GM18502 (cell line): ENCODE results near the gene PYGB.
"Not testable (repeated sequence)": the region's sequence is repeated elsewhere in the genome, so short reads cannot be mapped to it uniquely, and the experiment has no call there.

Experiments
- ATAC-seq: cut with Tn5 transposase; IDR thresholded peaks from one replicate; pipeline ENCODE4 v1.9.1; 2021; ENCODE audit warnings: mild to moderate bottlenecking; ENCODE audit not compliant: unreplicated experiment, poor library complexity

Gene PYGB

GRCh38 chr20:25259788-25260254, 11.9 kb downstream of the PYGB start:
- ATAC-seq: no peak

GRCh38 chr20:25260770-25261437, 13.0 kb downstream of the PYGB start:
- ATAC-seq: not testable (repeated sequence)

GRCh38 chr20:25269057-25269832, 21.4 kb downstream of the PYGB start:
- ATAC-seq: no peak

GRCh38 chr20:25269833-25270170, 21.9 kb downstream of the PYGB start:
- no peak for ATAC-seq

GRCh38 chr20:25270829-25271251, 23.0 kb downstream of the PYGB start:
- no peak for ATAC-seq

- ATAC-seq: no peak
Measured at GRCh38 chr20:25271486-25272222, 23.8 kb downstream of the PYGB start.

DNA sequence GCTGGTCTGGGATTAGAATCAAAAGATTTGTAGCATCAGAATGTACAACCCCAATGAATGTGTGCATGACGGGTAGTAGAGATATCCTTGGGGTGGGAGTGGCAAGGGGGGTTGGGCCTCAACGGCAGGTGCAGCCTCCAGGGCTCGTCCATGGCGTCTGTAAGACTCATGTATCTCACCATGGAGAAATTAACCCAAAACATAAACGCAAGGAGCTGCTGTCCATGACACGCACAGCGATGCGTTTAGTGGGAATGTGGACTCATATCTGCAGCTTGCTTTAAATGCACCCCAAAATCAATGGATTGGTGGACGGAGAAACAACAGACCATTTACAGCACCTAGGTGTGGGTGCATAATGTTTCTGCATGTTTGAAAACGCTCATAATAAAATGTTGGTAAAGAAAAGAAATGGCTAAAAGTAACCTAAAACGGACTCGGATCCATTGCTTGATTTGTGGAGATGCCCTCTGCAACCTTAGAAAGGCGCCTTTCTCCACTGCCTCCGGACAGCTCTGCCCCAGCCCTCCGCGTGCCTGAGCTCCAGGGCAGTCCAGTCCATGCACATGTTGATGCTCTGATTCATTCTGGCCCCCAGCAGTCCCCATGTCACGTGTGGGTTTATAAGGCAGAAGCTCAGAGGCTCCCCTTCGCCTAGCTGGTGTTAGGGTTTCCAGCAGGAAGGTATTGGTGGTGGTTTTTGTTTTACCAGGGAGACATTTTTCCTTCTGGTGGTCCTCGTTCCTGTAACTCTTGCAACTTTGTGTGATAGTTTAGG, 24.5 kb downstream of the PYGB start:
- ATAC-seq: no peak

DNA sequence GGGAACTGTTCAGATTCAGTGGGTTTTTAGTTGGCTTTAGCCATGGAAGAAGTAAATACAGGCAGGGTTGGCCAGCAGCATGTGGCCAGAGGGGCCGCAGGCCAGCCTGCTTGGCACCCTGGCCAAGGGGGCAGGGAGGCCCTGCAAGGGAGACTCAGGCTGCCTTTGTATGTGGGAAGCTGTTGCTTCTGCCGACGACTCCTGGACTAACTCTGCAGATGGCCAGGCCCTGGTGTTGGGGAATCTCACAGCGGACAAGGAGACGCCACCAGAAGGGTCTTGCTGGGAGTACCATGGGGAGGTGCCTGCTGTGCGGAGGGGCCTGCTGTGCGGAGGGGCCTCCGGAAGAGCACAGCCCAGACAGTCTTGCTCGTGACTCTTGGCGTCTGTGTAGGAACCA, 25.2 kb downstream of the PYGB start:
- no peak for ATAC-seq

GRCh38 chr20:25273541-25274358, 25.9 kb downstream of the PYGB start:
- ATAC-seq: no peak

- no peak for ATAC-seq
Measured at GRCh38 chr20:25274481-25274880, 26.6 kb downstream of the PYGB start.

GRCh38 chr20:25274891-25275812, 27.3 kb downstream of the PYGB start:
- no peak for ATAC-seq

DNA sequence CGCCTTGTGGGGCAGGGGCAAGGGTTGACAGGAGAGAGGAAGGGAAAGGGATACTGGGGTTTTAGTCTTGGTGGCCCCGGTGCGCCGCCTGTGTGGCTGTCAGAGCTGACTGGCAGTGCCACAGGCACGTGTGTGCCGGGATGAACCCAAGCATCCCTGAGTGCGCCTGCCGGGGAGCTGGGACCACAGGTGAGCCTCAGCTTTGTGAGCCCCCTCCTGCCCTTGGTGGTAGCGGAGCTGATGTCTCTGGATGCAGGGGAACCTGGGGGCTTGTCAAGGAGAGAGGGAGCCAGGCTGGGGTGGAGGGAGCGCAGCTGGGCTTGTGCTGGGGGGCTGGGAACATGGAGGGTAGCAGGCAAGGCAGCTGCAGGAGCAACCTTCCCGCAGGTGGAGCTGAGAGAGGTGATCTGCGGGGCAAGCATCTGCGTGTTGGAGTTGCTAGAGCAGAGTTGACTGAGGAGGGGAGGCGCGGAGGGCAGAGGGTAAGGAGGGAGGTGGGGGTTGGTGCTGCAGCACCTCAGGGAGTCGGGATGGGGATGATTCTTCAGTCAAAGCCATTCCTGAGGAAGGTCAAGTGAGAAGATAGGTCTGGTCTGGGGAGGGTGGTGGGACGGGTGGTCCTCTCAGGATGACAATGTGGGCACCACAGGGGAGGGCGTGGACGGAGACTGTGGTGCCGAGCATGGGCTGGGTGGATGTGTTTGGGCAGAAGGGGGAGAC, 28.1 kb downstream of the PYGB start:
- no peak for ATAC-seq

DNA sequence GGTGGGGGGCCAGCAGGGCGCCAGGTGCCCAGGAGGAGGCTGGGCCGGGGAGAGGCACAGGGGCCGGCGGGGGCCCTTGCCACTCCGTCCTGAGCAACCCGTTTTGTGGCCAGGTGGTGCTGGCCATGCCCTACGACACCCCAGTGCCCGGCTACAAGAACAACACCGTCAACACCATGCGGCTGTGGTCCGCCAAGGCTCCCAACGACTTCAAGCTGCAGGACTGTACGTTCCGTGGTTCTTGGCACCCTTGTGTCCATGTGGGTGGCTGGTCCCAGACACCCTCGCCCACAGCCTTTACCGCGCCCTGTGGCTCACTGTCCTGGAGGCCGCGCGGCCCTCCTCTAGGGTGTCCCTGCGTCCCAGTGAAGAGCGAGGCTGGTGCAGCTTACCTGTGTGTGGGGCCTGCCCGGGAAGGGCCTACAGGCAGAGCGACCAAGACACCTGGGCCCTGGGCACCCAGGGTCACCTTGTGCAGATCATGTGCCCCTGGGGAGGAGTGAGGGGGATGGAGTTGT, 28.7 kb downstream of the PYGB start:
- no peak for ATAC-seq

- ATAC-seq: no peak
Measured at GRCh38 chr20:25277051-25277801, 29.3 kb downstream of the PYGB start.

- ATAC-seq: no peak
Measured at GRCh38 chr20:25277941-25278521, 30.1 kb downstream of the PYGB start.

GRCh38 chr20:25278636-25279361, 30.9 kb downstream of the PYGB start:
- no peak for ATAC-seq
